Measurements from ENCODE around the gene PTPN14. TPM values are rescaled to one million over a fixed set of nuclear protein-coding genes. Genes with fewer than 3 reads are reported as not detected.

Gene PTPN14
- total RNA-seq, 1 experiment from 2014 or later: 88.4 TPM

- Mint-ChIP-seq H3K9me3 (no peaks in the 10 kb centered on the region), H3K4me3 (no peak overlapping the region), H3K27me3 (ENCODE audit: low read depth) (no peaks in the 10 kb centered on the region), H3K27ac (no peak overlapping the region), H3K4me1 (peaks cover 17% of the 10 kb centered on the region), H3K36me3 (no peaks in the 10 kb centered on the region)
- ChIA-PET CTCF (interaction anchor here (1.4 to 8.8 kb wide), 3 partner anchors 82 to 254 kb away, joined by 4 to 122 read pairs (median 23); no protein-coding TSS in a partner anchor), POLR2A (no interaction called here)
- ATAC-seq (no peak), DNase-seq (ENCODE audit: low spot score) (no peak)
- TF ChIP-seq GRHL2 (CRISPR knock-in tag; IDR thresholded peaks at IDR 0.05; ENCODE audit: insufficient replicate concordance, severe bottlenecking) (no peak), ATF1 (CRISPR knock-in tag; IDR thresholded peaks at IDR 0.05) (no peak), ZBTB21 (CRISPR knock-in tag; IDR thresholded peaks at IDR 0.05; ENCODE audit: borderline replicate concordance) (no peak), NFE2L1 (CRISPR knock-in tag; IDR thresholded peaks at IDR 0.05) (no peak), MAX (CRISPR knock-in tag; IDR thresholded peaks at IDR 0.05) (no peak), ARID4B (CRISPR knock-in tag; IDR thresholded peaks at IDR 0.05; ENCODE audit: borderline replicate concordance) (no peak), TEAD1 (CRISPR knock-in tag; IDR thresholded peaks at IDR 0.05) (no peak), ZNF512 (CRISPR knock-in tag; IDR thresholded peaks at IDR 0.05; ENCODE audit: borderline replicate concordance) (no peak), FOXP1 (CRISPR knock-in tag; IDR thresholded peaks at IDR 0.05; ENCODE audit: borderline replicate concordance) (no peak), PRRX2 (CRISPR knock-in tag; IDR thresholded peaks at IDR 0.05) (no peak), ZNF121 (CRISPR knock-in tag; IDR thresholded peaks at IDR 0.05) (no peak), RELA (CRISPR knock-in tag; IDR thresholded peaks at IDR 0.05; ENCODE audit: borderline replicate concordance) (no peak), SMAD3 (CRISPR knock-in tag; IDR thresholded peaks at IDR 0.05; ENCODE audit: borderline replicate concordance) (no peak), ZNF317 (CRISPR knock-in tag; IDR thresholded peaks at IDR 0.05; ENCODE audit: borderline replicate concordance, low read depth) (no peak), FOXK1 (CRISPR knock-in tag; IDR thresholded peaks at IDR 0.05) (no peak)
- TF ChIP-seq, protein P1, sequence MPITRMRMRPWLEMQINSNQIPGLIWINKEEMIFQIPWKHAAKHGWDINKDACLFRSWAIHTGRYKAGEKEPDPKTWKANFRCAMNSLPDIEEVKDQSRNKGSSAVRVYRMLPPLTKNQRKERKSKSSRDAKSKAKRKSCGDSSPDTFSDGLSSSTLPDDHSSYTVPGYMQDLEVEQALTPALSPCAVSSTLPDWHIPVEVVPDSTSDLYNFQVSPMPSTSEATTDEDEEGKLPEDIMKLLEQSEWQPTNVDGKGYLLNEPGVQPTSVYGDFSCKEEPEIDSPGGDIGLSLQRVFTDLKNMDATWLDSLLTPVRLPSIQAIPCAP (CRISPR knock-in tag; IDR thresholded peaks at IDR 0.05): no peak
- TF ChIP-seq, protein P2, sequence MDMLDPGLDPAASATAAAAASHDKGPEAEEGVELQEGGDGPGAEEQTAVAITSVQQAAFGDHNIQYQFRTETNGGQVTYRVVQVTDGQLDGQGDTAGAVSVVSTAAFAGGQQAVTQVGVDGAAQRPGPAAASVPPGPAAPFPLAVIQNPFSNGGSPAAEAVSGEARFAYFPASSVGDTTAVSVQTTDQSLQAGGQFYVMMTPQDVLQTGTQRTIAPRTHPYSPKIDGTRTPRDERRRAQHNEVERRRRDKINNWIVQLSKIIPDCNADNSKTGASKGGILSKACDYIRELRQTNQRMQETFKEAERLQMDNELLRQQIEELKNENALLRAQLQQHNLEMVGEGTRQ (CRISPR knock-in tag; IDR thresholded peaks at IDR 0.05): no peak
- TF ChIP-seq, protein P3, sequence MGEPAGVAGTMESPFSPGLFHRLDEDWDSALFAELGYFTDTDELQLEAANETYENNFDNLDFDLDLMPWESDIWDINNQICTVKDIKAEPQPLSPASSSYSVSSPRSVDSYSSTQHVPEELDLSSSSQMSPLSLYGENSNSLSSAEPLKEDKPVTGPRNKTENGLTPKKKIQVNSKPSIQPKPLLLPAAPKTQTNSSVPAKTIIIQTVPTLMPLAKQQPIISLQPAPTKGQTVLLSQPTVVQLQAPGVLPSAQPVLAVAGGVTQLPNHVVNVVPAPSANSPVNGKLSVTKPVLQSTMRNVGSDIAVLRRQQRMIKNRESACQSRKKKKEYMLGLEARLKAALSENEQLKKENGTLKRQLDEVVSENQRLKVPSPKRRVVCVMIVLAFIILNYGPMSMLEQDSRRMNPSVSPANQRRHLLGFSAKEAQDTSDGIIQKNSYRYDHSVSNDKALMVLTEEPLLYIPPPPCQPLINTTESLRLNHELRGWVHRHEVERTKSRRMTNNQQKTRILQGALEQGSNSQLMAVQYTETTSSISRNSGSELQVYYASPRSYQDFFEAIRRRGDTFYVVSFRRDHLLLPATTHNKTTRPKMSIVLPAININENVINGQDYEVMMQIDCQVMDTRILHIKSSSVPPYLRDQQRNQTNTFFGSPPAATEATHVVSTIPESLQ (CRISPR knock-in tag; IDR thresholded peaks at IDR 0.05): no peak
- TF ChIP-seq, protein P4, sequence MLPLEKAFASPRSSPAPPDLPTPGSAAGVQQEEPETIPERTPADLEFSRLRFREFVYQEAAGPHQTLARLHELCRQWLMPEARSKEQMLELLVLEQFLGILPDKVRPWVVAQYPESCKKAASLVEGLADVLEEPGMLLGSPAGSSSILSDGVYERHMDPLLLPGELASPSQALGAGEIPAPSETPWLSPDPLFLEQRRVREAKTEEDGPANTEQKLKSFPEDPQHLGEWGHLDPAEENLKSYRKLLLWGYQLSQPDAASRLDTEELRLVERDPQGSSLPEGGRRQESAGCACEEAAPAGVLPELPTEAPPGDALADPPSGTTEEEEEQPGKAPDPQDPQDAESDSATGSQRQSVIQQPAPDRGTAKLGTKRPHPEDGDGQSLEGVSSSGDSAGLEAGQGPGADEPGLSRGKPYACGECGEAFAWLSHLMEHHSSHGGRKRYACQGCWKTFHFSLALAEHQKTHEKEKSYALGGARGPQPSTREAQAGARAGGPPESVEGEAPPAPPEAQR (CRISPR knock-in tag; IDR thresholded peaks at IDR 0.05): no peak
- TF ChIP-seq, protein P5, sequence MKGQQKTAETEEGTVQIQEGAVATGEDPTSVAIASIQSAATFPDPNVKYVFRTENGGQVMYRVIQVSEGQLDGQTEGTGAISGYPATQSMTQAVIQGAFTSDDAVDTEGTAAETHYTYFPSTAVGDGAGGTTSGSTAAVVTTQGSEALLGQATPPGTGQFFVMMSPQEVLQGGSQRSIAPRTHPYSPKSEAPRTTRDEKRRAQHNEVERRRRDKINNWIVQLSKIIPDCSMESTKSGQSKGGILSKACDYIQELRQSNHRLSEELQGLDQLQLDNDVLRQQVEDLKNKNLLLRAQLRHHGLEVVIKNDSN (CRISPR knock-in tag; IDR thresholded peaks at IDR 0.05): no peak
Measured at GRCh38 chr1:214586621-214587020, 35.2 kb upstream of the PTPN14 start.
